Neural progenitor cell (in vitro differentiated cells): ENCODE data around the gene DDB1.

Source experiments
- CTCF ChIP-seq: fragments of 200-600 bp; sonication (generic); IDR thresholded peaks from 2 replicates; pipeline ENCODE4 v1.5.1; 2017; ENCODE audit warnings: antibody characterized with exemption, mild to moderate bottlenecking
- EZH2 ChIP-seq: fragments of 200-600 bp; sonication (generic); IDR thresholded peaks from 2 replicates; pipeline ENCODE4 v1.6.1; 2017; ENCODE audit warnings: antibody characterized with exemption, mild to moderate bottlenecking, moderate library complexity
- EZH2phosphoT487 ChIP-seq: fragments of 200-600 bp; sonication (generic); IDR thresholded peaks from 2 replicates; pipeline ENCODE4 v1.6.1; 2017; ENCODE audit warnings: antibody characterized with exemption

GRCh38 chr11:61339490-61339878, 6.6 kb upstream of the DDB1 start:
- no peak for TF ChIP-seq CTCF
- no peak for TF ChIP-seq EZH2
- no peak for TF ChIP-seq EZH2phosphoT487
